Mesothelial cell of epicardium (in vitro differentiated cells): ENCODE data around the gene SEC22A. TPM values are rescaled to one million over a fixed set of nuclear protein-coding genes. Genes with fewer than 3 reads are reported as not detected.

Source experiments
- DNase-seq, 2 experiments: peaks; one replicate each; pipeline ENCODE4 v3.0.0; 2021; ENCODE audit warnings: low spot score in 2 of 2; ENCODE audit not compliant: unreplicated experiment in 2 of 2
- H3K27ac Mint-ChIP-seq: 2 replicates; pipeline ENCODE4 v1.8.0; 2021; ENCODE audit warnings: mixed read lengths
- H3K27me3 Mint-ChIP-seq: 2 replicates; pipeline ENCODE4 v1.8.0; 2021; ENCODE audit warnings: low read depth, mixed read lengths
- H3K36me3 Mint-ChIP-seq: 2 replicates; pipeline ENCODE4 v1.8.0; 2021; ENCODE audit warnings: mixed read lengths
- H3K4me1 Mint-ChIP-seq: 2 replicates; pipeline ENCODE4 v1.8.0; 2021; ENCODE audit warnings: mixed read lengths
- H3K4me3 Mint-ChIP-seq: 2 replicates; pipeline ENCODE4 v1.8.0; 2021; ENCODE audit warnings: mild to moderate bottlenecking, moderate library complexity, mixed read lengths
- H3K9me3 Mint-ChIP-seq: 2 replicates; pipeline ENCODE4 v1.8.0; 2021; ENCODE audit warnings: mixed read lengths
- CTCF ChIP-seq: fragments of 200-600 bp; sonication (generic); IDR thresholded peaks from one replicate; pipeline ENCODE4 v1.5.0; 2021; ENCODE audit warnings: antibody characterized with exemption; ENCODE audit not compliant: unreplicated experiment
- total RNA-seq: library from RNA; stranded (reverse); gene quantifications from 3 replicates; pipeline ENCODE4 v1.2.1, GENCODE V29; 2021

SEC22A gene
- total RNA-seq, 1 donor from 2014 or later = 16.3 TPM

GRCh38 chr3:123296836-123297626, 95.3 kb downstream of the SEC22A start:
- Mint-ChIP-seq H3K36me3 (no peaks in the 10 kb centered on the region), H3K27ac (no peak overlapping the region), H3K4me1 (no peaks in the 10 kb centered on the region), H3K27me3 (peaks cover 34% of the 10 kb centered on the region), H3K9me3 (no peaks in the 10 kb centered on the region), H3K4me3 (no peak overlapping the region)
- DNase-seq = no peak
- TF ChIP-seq CTCF = no peak

- Mint-ChIP-seq H3K9me3 (no peaks in the 10 kb centered on the region), H3K4me3 (no peak overlapping the region), H3K27me3 (peaks cover 33% of the 10 kb centered on the region), H3K36me3 (no peaks in the 10 kb centered on the region), H3K4me1 (no peaks in the 10 kb centered on the region), H3K27ac (no peak overlapping the region)
- no peak for TF ChIP-seq CTCF
- no peak for DNase-seq
Observed at GRCh38 chr3:123297627-123297899, 95.8 kb downstream of the SEC22A start.

GRCh38 chr3:123298903-123299302, 97.2 kb downstream of the SEC22A start:
- no peak overlapping the region for H3K27ac Mint-ChIP-seq
- DNase-seq = no peak
- no peaks in the 10 kb centered on the region for H3K4me1 Mint-ChIP-seq
- H3K4me3 Mint-ChIP-seq = no peak overlapping the region
- no peaks in the 10 kb centered on the region for H3K36me3 Mint-ChIP-seq
- H3K27me3 Mint-ChIP-seq = peaks cover 28% of the 10 kb centered on the region
- H3K9me3 Mint-ChIP-seq = no peaks in the 10 kb centered on the region
- TF ChIP-seq CTCF = no peak

- Mint-ChIP-seq H3K9me3 (no peaks in the 10 kb centered on the region), H3K4me1 (no peaks in the 10 kb centered on the region), H3K4me3 (no peak overlapping the region), H3K27ac (no peak overlapping the region), H3K36me3 (no peaks in the 10 kb centered on the region), H3K27me3 (peaks cover 21% of the 10 kb centered on the region)
- DNase-seq = no peak
- TF ChIP-seq CTCF = no peak
Observed at GRCh38 chr3:123299581-123299980, 97.8 kb downstream of the SEC22A start.

GRCh38 chr3:123300056-123300455, 98.3 kb downstream of the SEC22A start:
- no peak overlapping the region for H3K27ac Mint-ChIP-seq
- no peaks in the 10 kb centered on the region for H3K36me3 Mint-ChIP-seq

More at GRCh38 chr3:123300056-123300455, 98.3 kb downstream of the SEC22A start:
- no peak for TF ChIP-seq CTCF
- H3K9me3 Mint-ChIP-seq = no peaks in the 10 kb centered on the region
- peaks cover 16% of the 10 kb centered on the region for H3K27me3 Mint-ChIP-seq
- DNase-seq = no peak
- H3K4me1 Mint-ChIP-seq = no peaks in the 10 kb centered on the region
- H3K4me3 Mint-ChIP-seq = no peak overlapping the region
